ENCODE measurements around the gene LTBP2. TPM values are rescaled to one million over a fixed set of nuclear protein-coding genes. Genes with fewer than 3 reads are reported as not detected.

The LTBP2 gene
- total and polyA plus RNA-seq, 3 experiments from 2014 or later, result 0.24 to 0.83 (median 0.42) TPM

DNA sequence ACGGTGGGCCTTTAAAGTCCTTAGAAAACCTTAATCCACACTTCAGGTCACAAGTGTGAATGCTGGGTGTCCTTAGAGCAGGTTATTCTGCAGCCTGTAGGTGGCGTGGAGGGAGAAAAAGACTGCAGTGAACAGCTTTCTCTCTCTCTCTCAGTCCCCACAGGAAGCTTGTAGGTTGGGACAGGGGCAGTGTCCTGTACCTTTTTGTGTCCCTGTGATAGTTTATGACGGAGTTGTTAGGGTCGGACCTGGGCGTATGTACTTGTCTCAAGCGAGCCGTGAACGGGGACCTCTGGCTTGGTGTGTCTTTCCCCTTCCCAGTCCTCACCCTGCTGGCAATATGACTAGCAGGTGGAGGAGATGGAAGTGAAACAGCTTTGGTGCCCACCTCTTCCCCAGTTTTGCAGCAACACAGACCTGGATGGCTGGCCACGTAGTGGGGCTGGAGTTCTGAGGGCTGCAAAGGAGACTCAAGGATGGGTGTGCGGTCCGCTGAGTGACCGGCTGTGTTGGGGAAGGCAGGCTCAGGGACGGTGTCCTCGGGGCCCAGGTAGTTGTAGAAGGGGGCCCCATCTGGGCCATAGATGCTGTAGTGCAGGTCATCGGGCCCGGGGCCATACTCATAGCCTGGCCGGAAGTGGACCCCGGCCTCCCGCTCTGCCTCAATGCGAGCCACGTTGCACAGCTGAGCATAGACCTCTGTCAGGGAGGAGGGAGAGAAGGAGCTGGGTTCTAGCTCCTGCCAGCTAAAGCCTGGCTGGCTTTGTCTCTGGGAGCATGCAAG lies 109.6 kb downstream of the LTBP2 start:
- DNase-seq, result no peak
- H3K9me3 Mint-ChIP-seq, result no peaks in the 10 kb centered on the region
- Histone ChIP-seq H3K4me3 (ENCODE audit: low read length) (no peak overlapping the region), H3K9me3 (ENCODE audit: low read length) (no peaks in the 10 kb centered on the region), H3K27me3 (ENCODE audit: insufficient read depth, low read length, poor library complexity, severe bottlenecking) (no peaks in the 10 kb centered on the region), H3K36me3 (ENCODE audit: insufficient read depth, low read length) (no peaks in the 10 kb centered on the region), H3K27ac (ENCODE audit: low read depth, low read length) (no peak overlapping the region), H3K4me1 (ENCODE audit: insufficient read depth, low read length) (no peaks in the 10 kb centered on the region)
- H3K27me3 Mint-ChIP-seq, result peaks cover 0 to 1% of the 10 kb centered on the region in 2 donors
- no peak overlapping the region for H3K27ac Mint-ChIP-seq
- H3K4me3 Mint-ChIP-seq, result no peak overlapping the region
- ChIA-PET POLR2A (no interaction called here), CTCF (no interaction called here)
- H3K36me3 Mint-ChIP-seq, result peaks cover 5 to 6% (median 5%) of the 10 kb centered on the region in 3 donors
- peaks cover 0 to 6% (median 0%) of the 10 kb centered on the region in 3 donors for H3K4me1 Mint-ChIP-seq

DNA sequence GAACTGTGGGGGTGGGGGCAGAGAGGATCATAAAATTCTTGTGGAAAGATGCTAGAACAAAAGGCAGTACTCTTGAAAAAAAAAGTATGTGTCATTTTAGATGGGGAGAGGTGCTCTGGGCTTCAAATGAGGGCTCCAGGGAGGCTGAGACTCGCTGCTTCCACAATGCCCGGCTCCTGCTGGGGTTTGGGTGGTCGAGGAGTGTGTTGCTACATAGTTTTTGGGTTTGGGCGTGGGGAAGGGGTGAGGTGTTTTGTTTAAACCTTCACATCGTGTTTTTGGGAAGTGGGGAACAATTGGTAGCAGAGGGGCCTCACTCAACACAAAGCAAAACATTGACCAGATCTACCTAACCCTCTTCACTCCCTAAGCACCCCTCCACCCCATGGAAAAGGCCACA lies 110.3 kb downstream of the LTBP2 start:
- POLR2A ChIA-PET, result no interaction called here
- CTCF ChIA-PET, result no interaction called here

DNA sequence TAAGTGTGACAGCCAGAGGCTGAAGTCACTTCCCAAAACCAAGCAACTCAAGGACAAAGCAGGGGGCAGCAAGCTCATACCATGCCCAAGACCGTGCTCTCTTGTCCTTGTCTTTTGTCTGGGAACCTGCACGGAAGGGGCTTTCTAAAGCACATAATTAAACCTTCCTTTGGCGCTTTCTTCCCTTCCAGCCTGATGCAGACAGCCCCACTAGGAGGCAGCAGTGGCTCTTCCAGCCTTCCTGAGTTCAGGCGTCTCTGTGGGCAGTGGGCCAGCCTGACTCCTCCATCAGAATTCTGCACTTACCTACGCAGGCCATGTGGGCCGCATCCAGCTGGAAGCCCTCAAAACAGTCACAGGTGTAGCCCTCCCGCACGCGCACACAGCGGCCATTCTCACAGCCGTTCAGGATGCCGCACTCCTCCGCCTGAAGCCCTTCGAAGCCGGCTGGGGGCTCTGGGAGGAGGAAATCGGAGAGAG lies 110.9 kb downstream of the LTBP2 start:
- Histone ChIP-seq H3K4me3 (ENCODE audit: low read length) (no peak overlapping the region), H3K36me3 (ENCODE audit: insufficient read depth, low read length) (no peaks in the 10 kb centered on the region), H3K27me3 (ENCODE audit: insufficient read depth, low read length, poor library complexity, severe bottlenecking) (no peaks in the 10 kb centered on the region), H3K4me1 (ENCODE audit: insufficient read depth, low read length) (no peaks in the 10 kb centered on the region), H3K27ac (ENCODE audit: low read depth, low read length) (no peak overlapping the region), H3K9me3 (ENCODE audit: low read length) (no peaks in the 10 kb centered on the region)
- DNase-seq, result no peak
- H3K9me3 Mint-ChIP-seq, result no peaks in the 10 kb centered on the region
- H3K4me1 Mint-ChIP-seq, result peaks cover 0 to 4% (median 0%) of the 10 kb centered on the region in 3 donors
- CTCF ChIA-PET, result no interaction called here
- no peak overlapping the region for H3K4me3 Mint-ChIP-seq
- no peaks in the 10 kb centered on the region for H3K27me3 Mint-ChIP-seq
- peaks cover 0 to 11% (median 8%) of the 10 kb centered on the region in 3 donors for H3K36me3 Mint-ChIP-seq
- H3K27ac Mint-ChIP-seq, result no peak overlapping the region
- POLR2A ChIA-PET, result no interaction called here

More for the DNA sequence above, 110.3 kb downstream of the LTBP2 start:
- no peaks in the 10 kb centered on the region for H3K9me3 Mint-ChIP-seq
- peaks cover 0 to 8% (median 6%) of the 10 kb centered on the region in 3 donors for H3K36me3 Mint-ChIP-seq
- Histone ChIP-seq H3K4me3 (ENCODE audit: low read length) (no peak overlapping the region), H3K4me1 (ENCODE audit: insufficient read depth, low read length) (no peaks in the 10 kb centered on the region), H3K9me3 (ENCODE audit: low read length) (no peaks in the 10 kb centered on the region), H3K36me3 (ENCODE audit: insufficient read depth, low read length) (no peaks in the 10 kb centered on the region), H3K27me3 (ENCODE audit: insufficient read depth, low read length, poor library complexity, severe bottlenecking) (no peaks in the 10 kb centered on the region), H3K27ac (ENCODE audit: low read depth, low read length) (no peak overlapping the region)
- H3K4me1 Mint-ChIP-seq, result peaks cover 0 to 4% (median 0%) of the 10 kb centered on the region in 3 donors
- DNase-seq, result no peak
- peak overlapping the region in 1 of 8 donors; percentile 54 for H3K27ac Mint-ChIP-seq
- H3K4me3 Mint-ChIP-seq, result no peak overlapping the region
- H3K27me3 Mint-ChIP-seq, result no peaks in the 10 kb centered on the region

DNA sequence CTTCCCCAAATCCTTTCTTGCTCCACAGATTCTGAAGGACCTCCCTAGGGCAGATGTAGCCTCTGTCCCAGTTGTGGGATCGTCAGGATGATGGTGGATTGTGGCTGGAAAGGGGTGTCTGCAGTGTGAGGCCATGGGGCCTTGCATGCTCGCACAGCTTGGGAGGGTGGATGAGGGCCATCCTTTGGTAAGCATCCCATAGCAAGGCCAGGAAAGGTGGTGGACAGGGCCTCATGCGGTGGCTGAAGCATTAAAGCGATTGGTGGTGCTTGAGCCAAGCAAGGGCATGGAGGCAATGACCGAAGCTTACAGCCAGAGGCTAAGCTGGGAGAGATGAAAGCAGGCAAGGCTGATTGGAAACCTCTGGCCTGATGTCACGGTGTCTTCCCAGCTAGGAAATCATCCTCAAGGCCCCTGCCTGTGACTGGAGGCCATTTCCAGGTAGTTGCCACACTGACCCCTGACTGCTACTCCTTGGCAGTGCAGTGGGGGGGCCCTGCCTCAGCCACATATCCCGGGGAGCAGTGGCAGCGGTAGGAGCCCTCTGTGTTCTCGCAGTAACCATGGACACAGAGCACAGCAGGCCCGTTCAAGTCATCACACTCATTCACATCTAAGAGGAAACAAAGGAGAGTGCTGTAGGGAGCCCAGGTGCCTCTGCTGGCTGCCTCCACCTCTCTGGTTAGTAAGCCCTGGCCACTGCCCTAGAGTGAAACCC lies 111.5 kb downstream of the LTBP2 start:
- Mint-ChIP-seq H3K4me3 (no peak overlapping the region), H3K9me3 (no peaks in the 10 kb centered on the region), H3K27me3 (no peaks in the 10 kb centered on the region), H3K4me1 (peaks cover 0 to 6% (median under 1%) of the 10 kb centered on the region in 3 donors), H3K27ac (peak overlapping the region in 1 of 8 donors; percentile 87), H3K36me3 (peaks cover 0 to 14% (median 8%) of the 10 kb centered on the region in 3 donors)
- POLR2A ChIA-PET, result no interaction called here
- CTCF ChIA-PET, result no interaction called here
- Histone ChIP-seq H3K27me3 (ENCODE audit: insufficient read depth, low read length, poor library complexity, severe bottlenecking) (no peaks in the 10 kb centered on the region), H3K4me1 (ENCODE audit: insufficient read depth, low read length) (peaks cover 4% of the 10 kb centered on the region), H3K27ac (ENCODE audit: low read depth, low read length) (no peak overlapping the region), H3K36me3 (ENCODE audit: insufficient read depth, low read length) (no peaks in the 10 kb centered on the region), H3K4me3 (ENCODE audit: low read length) (no peak overlapping the region), H3K9me3 (ENCODE audit: low read length) (no peaks in the 10 kb centered on the region)
- DNase-seq, result no peak

DNA sequence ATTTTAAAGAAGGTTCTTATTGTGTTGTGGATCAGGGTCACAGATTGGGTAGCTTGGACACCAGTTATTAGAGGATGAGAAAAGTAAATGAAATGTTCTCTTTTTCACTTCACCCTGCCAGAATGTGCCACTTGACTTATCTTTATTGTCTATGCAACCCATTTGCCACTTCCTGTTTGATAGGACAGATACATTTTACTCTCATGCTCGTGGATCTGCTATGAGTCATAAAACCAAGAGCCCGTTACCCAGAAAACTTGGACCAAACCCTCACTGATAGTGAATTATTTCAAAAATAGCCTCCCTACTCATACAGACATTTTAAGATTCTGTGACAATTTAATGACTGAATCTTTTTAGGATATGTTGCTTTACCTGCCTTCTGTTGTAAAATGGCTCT lies 116.7 kb downstream of the LTBP2 start:
- Mint-ChIP-seq H3K9me3 (no peaks in the 10 kb centered on the region), H3K4me3 (peak overlapping the region in 2 of 7 donors; percentile 48 to 94), H3K27me3 (no peaks in the 10 kb centered on the region), H3K27ac (peak overlapping the region in 5 of 8 donors; percentile 30 to 94 (median 85)), H3K4me1 (peaks cover 16 to 25% (median 18%) of the 10 kb centered on the region in 3 donors), H3K36me3 (peaks cover 0 to 22% (median 8%) of the 10 kb centered on the region in 3 donors)
- no peak for DNase-seq
- Histone ChIP-seq H3K27me3 (ENCODE audit: insufficient read depth, low read length, poor library complexity, severe bottlenecking) (no peaks in the 10 kb centered on the region), H3K27ac (ENCODE audit: low read depth, low read length) (no peak overlapping the region), H3K4me1 (ENCODE audit: insufficient read depth, low read length) (peaks cover 30% of the 10 kb centered on the region), H3K4me3 (ENCODE audit: low read length) (no peak overlapping the region), H3K9me3 (ENCODE audit: low read length) (no peaks in the 10 kb centered on the region), H3K36me3 (ENCODE audit: insufficient read depth, low read length) (no peaks in the 10 kb centered on the region)
- ChIA-PET CTCF (no interaction called here), POLR2A (interaction anchor here (0.6 kb wide), 1 partner anchor 166 kb away, joined by 3 read pairs; no protein-coding TSS in a partner anchor)

DNA sequence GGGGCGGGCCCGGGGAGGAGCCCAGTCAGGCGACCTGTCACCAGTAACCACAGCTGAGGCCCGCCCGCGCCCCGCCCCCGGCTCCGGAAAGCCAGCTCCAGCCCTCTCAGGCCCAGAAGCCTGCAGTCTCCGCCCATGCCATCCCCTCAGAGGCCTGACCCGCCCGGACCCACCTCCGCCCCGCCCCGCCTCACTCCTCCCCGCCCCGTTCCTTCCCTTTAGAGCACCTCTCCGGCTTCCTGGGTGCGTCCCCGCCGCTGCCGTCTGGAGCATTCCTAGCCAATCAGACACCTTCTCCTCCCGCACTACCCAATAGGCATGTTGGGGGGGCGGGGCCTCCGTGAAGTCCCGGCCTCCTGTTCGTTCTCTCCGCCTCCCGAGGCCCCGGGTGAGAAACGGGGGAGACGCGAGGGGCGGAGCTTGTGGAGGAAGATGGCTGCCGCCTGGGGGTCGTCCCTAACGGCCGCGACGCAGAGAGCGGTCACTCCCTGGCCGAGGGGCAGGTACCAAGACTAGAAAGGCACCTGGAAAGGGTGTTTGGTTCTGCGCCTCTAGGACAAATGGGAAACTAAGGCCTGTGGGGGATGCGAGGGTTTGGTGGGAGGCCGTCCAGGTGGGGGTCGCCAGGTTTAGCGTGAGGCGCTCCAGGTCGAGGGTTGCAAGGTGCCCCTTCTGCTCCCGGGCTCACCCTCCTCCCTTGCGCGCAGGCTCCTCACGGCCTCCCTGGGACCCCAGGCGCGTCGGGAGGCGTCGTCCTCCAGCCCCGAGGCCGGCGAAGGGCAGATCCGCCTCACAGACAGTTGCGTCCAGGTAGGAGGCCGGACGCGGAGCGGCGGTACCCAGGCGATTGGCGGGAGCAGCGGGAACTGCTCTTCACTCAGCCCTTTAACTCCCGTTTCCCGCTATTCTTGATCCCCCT lies 118.4 kb downstream of the LTBP2 start, which contains the start of gene ISCA2:
Gene ISCA2 (plus strand): TSS at position 423 of the 919 bp plus-strand sequence. CDS start 10 bp downstream, at position 433.
- H3K4me3 Mint-ChIP-seq, result peak within 1 kb of the TSS in 1 of 7 donors; percentile 94
- H3K4me1 Mint-ChIP-seq, result peaks cover 18 to 27% (median 21%) of the 10 kb centered on the region in 3 donors
- H3K27ac Mint-ChIP-seq, result peak within 1 kb of the TSS in 7 of 8 donors; percentile 75 to 97 (median 94)
- Histone ChIP-seq H3K4me3 (ENCODE audit: low read length) (peak within 1 kb of the TSS; percentile 96), H3K27me3 (ENCODE audit: insufficient read depth, low read length, poor library complexity, severe bottlenecking) (no peaks in the 10 kb centered on the region), H3K9me3 (ENCODE audit: low read length) (no peaks in the 10 kb centered on the region), H3K27ac (ENCODE audit: low read depth, low read length) (peak within 1 kb of the TSS; percentile 83), H3K4me1 (ENCODE audit: insufficient read depth, low read length) (peaks cover 30% of the 10 kb centered on the region), H3K36me3 (ENCODE audit: insufficient read depth, low read length) (no peaks in the 10 kb centered on the region)
- peaks cover 0 to 20% (median 8%) of the 10 kb centered on the region in 3 donors for H3K36me3 Mint-ChIP-seq
- POLR2A ChIA-PET, result interaction anchor here (1.0 kb wide), 1 partner anchor 92 kb away, joined by 4 read pairs; no protein-coding TSS in a partner anchor
- CTCF ChIA-PET, result interaction anchor here (0.8 to 2.3 kb wide), 3 partner anchors 115 to 131 kb away, joined by 3 to 7 read pairs (median 3); partner anchors contain the start of gene LTBP2
- DNase-seq, result peak; percentile 98 to 100 (median 100)
- no peaks in the 10 kb centered on the region for H3K27me3 Mint-ChIP-seq
- no peaks in the 10 kb centered on the region for H3K9me3 Mint-ChIP-seq

DNA sequence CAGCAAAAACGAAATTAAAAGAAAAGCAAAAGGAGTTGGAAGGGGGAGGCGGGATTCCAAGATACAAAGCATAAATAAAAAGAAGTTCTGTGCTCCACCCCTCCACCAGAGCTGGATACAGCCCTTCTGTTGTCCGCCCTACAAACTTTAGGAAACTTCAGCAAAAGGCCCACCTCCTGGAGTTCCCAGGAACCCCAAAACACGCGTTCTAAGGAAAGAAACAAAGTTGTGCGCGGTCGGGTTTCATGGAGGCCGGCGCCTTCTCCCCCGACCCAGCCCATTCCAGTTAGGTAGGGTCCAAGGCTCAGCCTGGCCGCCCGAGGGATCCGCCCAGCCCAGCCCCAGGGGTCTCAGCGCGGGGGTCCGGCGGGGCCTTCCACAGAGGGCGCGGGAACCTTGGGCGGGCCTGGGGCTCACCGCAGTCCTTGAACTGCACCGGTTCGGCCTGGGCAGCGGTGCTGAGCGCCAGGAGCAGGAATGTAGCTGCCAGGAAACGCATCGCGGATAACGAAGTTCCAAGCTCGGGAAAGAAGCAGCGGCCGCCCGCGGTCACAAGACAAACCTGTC lies 119.2 kb downstream of the LTBP2 start, which contains the start of gene NPC2:
Gene NPC2 (minus strand): TSS at position 530 of the 567 bp plus-strand sequence. CDS start 31 bp downstream, at position 499.
- CTCF ChIA-PET, result interaction anchor here (0.8 to 2.3 kb wide), 3 partner anchors 116 to 130 kb away, joined by 3 to 7 read pairs (median 3); partner anchors contain the start of gene LTBP2
- Histone ChIP-seq H3K9me3 (ENCODE audit: low read length) (no peaks in the 10 kb centered on the region), H3K36me3 (ENCODE audit: insufficient read depth, low read length) (no peaks in the 10 kb centered on the region), H3K27me3 (ENCODE audit: insufficient read depth, low read length, poor library complexity, severe bottlenecking) (no peaks in the 10 kb centered on the region), H3K4me3 (ENCODE audit: low read length) (peak within 1 kb of the TSS; percentile 96), H3K27ac (ENCODE audit: low read depth, low read length) (peak within 1 kb of the TSS; percentile 83), H3K4me1 (ENCODE audit: insufficient read depth, low read length) (peaks cover 30% of the 10 kb centered on the region)
- peaks cover 18 to 27% (median 21%) of the 10 kb centered on the region in 3 donors for H3K4me1 Mint-ChIP-seq
- H3K4me3 Mint-ChIP-seq, result peak within 1 kb of the TSS in 1 of 7 donors; percentile 94
- peaks cover 0 to 20% (median 6%) of the 10 kb centered on the region in 3 donors for H3K36me3 Mint-ChIP-seq
- POLR2A ChIA-PET, result interaction anchor here (1.0 kb wide), 1 partner anchor 92 kb away, joined by 4 read pairs; no protein-coding TSS in a partner anchor
- H3K9me3 Mint-ChIP-seq, result no peaks in the 10 kb centered on the region
- peak in 1 of 5 donors; percentile 23 for DNase-seq
- H3K27ac Mint-ChIP-seq, result peak within 1 kb of the TSS in 7 of 8 donors; percentile 75 to 97 (median 94)
- H3K27me3 Mint-ChIP-seq, result no peaks in the 10 kb centered on the region

All from CD8-positive, alpha-beta memory T cell (primary cell).